BJ (cell line): ENCODE results near the gene ACADVL. TPM values are rescaled to one million over a fixed set of nuclear protein-coding genes. Genes with fewer than 3 reads are reported as not detected.
A peak's percentile ranks its signal among the peaks of the same experiment; 100 is the strongest.

Experiments
- CTCF ChIA-PET: fragments of 350-600 bp; formaldehyde crosslinking; extraction: SDS; loops from one replicate; lab custom pipeline; 2021; ENCODE audit warnings: antibody characterized with exemption, inconsistent platforms; lab: Yijun Ruan, JAX
- POLR2A ChIA-PET: fragments of 300-600 bp; sonication (Branson Sonifier 250); formaldehyde crosslinking; extraction: SDS; loops from one replicate; lab custom pipeline; 2021; ENCODE audit warnings: antibody characterized with exemption; lab: Charles Lee
- DNase-seq: peaks from one replicate; pipeline ENCODE4 v3.0.0-alpha.2; 2011; ENCODE audit warnings: low read depth
- H3K27me3 ChIP-seq: 2 replicates; pipeline ENCODE4 v1.6.0; 2011; ENCODE audit warnings: low read length; ENCODE audit not compliant: control insufficient read depth, insufficient read depth
- H3K36me3 ChIP-seq: 2 replicates; pipeline ENCODE4 v1.5.1; 2011; ENCODE audit warnings: low read length; ENCODE audit not compliant: control insufficient read depth, insufficient read depth
- H3K4me3 ChIP-seq: 2 replicates; pipeline ENCODE4 v1.5.1; 2011; ENCODE audit warnings: low read depth, mild to moderate bottlenecking, control low read depth, low read length
- polyA plus RNA-seq: library from polyadenylated mRNA; depleted of rRNA; stranded (reverse); fragments of >200 nt; gene quantifications from 2 replicates; pipeline ENCODE4 v1.2.3, GENCODE V29; 2011
- TF ChIP-seq, protein P1 (sequence below): IDR thresholded peaks from 2 replicates; pipeline ENCODE4 v1.5.1; 2011; ENCODE audit warnings: low read depth, mild to moderate bottlenecking, control low read depth, inconsistent platforms, low read length, moderate library complexity; ENCODE audit not compliant: insufficient read depth

The ACADVL gene
- polyA plus RNA-seq, 1 experiment, result 517 TPM

DNA sequence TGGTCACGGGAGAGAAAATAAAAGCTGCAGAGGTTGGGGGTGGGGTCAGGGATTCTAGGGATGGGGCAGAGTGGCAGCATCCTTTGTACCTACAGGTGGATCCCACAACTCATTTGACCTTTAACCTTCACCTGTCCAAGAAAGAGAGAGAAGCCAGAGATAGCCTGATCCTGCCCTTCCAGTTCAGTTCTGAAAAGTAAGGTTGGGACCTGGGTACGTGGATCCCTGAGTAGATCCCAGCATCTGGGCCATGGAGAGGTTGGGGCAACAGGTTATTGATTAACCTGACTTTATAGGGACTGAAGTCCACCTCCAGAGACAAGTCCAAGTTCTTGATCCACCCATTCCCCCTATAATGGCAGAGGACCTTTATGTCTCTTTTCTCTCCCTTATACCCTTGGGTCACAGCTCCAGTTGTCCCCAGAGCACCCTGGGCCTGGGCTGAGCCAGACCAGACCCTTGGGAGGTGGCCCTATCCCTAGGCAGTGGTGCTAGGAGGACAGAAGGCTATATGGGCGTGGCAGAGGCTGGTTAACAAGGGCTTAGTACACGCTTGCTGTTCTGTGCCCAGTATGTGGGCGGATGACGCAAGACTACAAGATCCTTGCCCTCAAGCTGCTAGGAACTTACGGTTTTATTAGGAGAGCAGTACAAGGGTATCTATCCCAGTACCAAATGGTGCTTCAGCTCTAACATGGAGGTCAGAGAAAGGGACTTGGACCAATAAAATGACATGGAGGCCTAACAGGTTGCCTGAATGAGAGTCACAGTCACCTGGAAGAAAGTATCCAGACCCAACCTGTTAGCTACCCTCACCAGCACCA, 39.2 kb downstream of the ACADVL start:
- peaks cover 13% of the 10 kb centered on the region; the same call in 1 of the 2 replicates for H3K36me3 ChIP-seq
- TF ChIP-seq, protein P1, sequence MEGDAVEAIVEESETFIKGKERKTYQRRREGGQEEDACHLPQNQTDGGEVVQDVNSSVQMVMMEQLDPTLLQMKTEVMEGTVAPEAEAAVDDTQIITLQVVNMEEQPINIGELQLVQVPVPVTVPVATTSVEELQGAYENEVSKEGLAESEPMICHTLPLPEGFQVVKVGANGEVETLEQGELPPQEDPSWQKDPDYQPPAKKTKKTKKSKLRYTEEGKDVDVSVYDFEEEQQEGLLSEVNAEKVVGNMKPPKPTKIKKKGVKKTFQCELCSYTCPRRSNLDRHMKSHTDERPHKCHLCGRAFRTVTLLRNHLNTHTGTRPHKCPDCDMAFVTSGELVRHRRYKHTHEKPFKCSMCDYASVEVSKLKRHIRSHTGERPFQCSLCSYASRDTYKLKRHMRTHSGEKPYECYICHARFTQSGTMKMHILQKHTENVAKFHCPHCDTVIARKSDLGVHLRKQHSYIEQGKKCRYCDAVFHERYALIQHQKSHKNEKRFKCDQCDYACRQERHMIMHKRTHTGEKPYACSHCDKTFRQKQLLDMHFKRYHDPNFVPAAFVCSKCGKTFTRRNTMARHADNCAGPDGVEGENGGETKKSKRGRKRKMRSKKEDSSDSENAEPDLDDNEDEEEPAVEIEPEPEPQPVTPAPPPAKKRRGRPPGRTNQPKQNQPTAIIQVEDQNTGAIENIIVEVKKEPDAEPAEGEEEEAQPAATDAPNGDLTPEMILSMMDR, result no peak
- DNase-seq, result no peak
- POLR2A ChIA-PET, result no interaction called here
- no peak overlapping the region for H3K4me3 ChIP-seq
- H3K27me3 ChIP-seq, result no peaks in the 10 kb centered on the region
- CTCF ChIA-PET, result interaction anchor here (0.9 to 1.2 kb wide), 2 partner anchors 37 to 330 kb away, joined by 3 to 5 read pairs; no protein-coding TSS in a partner anchor

DNA sequence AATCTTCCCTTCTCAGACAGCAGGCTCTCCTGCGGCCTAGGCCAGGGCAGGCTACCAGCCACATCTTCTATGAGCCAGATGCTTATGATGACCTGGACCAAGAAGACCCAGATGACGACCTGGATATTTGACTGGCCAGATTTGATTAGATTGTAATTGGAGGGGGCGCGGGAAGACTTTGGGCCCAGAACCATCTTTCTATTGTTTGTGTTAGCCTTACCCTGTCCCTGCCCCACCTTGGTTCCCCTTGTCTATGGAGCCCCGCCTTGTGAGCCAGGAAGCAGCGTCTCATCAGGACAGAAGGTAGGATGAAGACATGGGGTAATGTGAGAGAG, 39.8 kb downstream of the ACADVL start:
- DNase-seq, result no peak
- TF ChIP-seq, protein P1, result no peak
- POLR2A ChIA-PET, result no interaction called here

DNA sequence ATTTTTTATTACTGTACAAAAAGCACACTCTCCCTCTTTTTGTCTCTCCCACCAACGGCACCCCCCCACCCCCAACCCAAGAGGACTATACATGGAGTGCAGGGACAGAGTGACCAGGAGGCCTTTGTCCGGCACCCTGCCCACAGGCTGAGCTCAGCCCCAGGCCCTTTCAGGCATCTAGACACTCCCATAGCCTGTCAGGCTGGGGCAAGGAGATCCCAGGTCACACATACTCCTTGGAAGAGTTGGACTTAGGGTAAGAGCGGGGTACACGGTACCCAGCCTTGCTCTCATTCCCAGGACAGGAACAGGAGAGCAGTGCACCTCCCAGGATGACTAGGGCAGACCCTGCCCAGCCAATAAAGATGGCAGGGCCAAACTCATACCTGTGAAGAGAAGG, 40.4 kb downstream of the ACADVL start:
- Histone ChIP-seq H3K27me3 (no peaks in the 10 kb centered on the region), H3K4me3 (no peak overlapping the region), H3K36me3 (peaks cover 7% of the 10 kb centered on the region; the same call in 1 of the 2 replicates)
- TF ChIP-seq, protein P1, result no peak
- DNase-seq, result no peak
- POLR2A ChIA-PET, result no interaction called here
- CTCF ChIA-PET, result no interaction called here

More for the DNA sequence above, 39.8 kb downstream of the ACADVL start:
- Histone ChIP-seq H3K27me3 (no peaks in the 10 kb centered on the region), H3K4me3 (no peak overlapping the region), H3K36me3 (peaks cover 8% of the 10 kb centered on the region; the same call in 1 of the 2 replicates)
- CTCF ChIA-PET, result interaction anchor here (0.9 to 1.2 kb wide), 2 partner anchors 36 to 330 kb away, joined by 3 to 5 read pairs; no protein-coding TSS in a partner anchor

DNA sequence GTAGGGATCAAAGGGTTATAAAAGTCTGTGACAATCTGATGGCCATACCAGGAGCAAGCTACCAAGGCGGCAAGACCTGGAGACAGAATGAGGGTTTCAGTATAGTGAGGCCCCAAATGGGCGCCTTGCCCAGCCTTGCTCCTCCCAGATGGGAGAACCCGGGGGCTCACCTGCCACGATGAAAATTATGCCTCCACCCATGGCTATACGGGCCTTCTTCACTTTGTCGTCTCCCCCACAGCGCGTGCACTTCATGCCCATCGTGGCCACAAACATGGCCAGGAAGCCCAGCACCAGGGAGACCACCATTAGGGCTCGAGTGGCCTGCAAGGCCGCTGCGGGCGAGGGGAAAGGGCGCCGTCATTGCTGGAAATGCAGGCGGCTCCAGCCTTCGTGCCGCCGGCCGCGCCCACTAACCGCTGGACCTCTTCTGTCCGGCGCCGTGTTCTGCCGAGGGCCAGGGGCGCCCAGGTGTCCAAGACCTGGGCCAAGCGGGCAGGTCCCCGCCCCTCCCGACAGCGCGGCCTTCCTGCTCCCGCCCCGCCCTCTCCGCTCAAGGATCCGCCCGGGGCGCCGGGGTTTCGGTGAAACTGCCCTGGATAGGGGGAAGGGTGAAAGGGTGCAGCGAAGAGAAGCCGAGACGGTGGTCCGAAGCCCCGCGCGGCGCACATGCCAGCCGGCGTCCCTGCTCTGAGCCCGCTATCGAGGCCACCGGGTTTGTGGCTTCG, 41.1 kb downstream of the ACADVL start:
- H3K4me3 ChIP-seq, result peak overlapping the region; percentile 23
- no peak for DNase-seq
- CTCF ChIA-PET, result no interaction called here
- TF ChIP-seq, protein P1, result no peak
- peaks cover 6% of the 10 kb centered on the region; the same call in 1 of the 2 replicates for H3K36me3 ChIP-seq
- H3K27me3 ChIP-seq, result no peaks in the 10 kb centered on the region
- POLR2A ChIA-PET, result no interaction called here
